ENCODE results near the gene EDN2. TPM values are rescaled to one million over a fixed set of nuclear protein-coding genes. Genes with fewer than 3 reads are reported as not detected.

EDN2 gene
- total RNA-seq, 1 donor from 2014 or later: not detected

DNA sequence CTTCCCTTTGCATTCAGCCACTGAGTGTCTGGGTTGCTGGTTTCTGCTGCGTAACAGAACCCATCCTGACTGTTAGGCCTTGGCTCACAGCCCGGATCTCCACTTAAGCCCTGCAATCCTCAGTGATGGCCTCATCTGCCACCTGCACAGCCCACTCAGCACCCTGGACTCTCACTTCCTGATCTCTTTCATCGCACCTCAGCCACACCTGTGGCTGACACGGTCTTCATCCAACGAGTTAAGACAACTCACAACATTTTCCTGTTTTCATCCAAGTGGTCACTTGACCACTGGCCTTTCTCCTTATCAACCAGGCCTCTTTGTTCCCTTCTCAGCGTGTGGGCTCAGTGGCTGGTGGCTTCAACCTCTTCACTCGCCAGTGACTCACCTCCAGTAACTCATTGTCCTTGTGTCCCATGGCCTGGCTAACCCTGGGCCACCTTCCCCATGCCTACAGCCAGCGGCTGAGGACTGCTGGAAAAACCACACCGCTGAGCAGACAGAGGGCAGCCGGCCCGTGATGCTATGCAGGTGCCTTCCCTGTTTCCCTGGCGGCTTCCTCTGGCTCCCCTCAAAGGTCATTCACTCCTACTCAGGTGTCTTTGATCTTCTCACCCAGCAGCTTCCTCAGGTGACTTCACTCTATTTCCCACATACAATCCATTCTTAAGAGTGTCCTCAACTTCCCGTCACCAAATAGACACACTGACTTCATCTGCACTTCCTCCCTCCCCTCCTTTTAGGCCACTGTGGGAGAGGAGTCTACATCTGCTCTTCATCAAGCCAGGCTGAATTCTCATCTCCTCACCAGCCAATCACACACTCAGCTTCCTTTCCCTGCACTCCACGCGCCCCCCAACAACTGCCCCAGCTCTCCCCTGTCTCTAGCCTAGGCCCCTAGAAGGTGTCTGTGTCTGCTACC lies 19.9 kb upstream of the EDN2 start:
- H3K36me3 ChIP-seq (ENCODE audit: control insufficient read depth, insufficient read depth, low read length): no peaks in the 10 kb centered on the region
- TF ChIP-seq CTCF (IDR thresholded peaks at IDR 0.05; ENCODE audit: insufficient read depth, low read length, poor library complexity, severe bottlenecking): no peak
- DNase-seq (ENCODE audit: low read depth): no peak

DNA sequence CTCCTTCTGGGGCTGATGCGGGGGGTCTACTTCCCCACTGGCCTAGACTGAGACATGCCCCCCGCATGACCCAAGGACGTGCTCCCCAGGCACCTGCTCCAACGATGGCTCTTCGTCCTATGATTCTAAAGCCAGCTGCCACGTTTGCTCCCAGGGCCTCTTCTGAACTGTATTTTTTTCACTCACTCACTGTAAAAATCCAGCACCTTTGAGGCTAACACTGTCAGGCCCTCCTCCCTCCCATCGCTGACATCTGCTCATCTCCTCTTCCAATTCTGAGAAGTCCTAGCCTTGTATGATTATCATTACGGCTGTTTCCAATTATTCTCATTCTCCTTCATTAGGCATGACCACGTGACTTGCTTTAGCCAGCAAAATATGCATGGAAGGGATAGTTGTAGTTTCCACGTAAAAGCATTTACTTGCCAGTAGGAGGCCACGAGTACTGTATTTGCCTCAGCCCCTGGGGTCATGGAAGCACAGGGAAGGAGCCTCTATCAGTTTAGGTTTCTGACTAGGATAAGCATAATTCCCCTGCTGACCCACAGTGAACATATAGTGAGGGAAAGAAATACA lies 19.1 kb upstream of the EDN2 start:
- TF ChIP-seq CTCF (IDR thresholded peaks at IDR 0.05; ENCODE audit: insufficient read depth, low read length, poor library complexity, severe bottlenecking): peak; percentile 3
- H3K36me3 ChIP-seq (ENCODE audit: control insufficient read depth, insufficient read depth, low read length): no peaks in the 10 kb centered on the region
- no peaks in the 10 kb centered on the region for H3K27me3 ChIP-seq (ENCODE audit: control insufficient read depth, insufficient read depth, low read length)
- no peak overlapping the region for H3K4me3 ChIP-seq (ENCODE audit: low read depth, low read length)
- no peak for DNase-seq (ENCODE audit: low read depth)

More for the DNA sequence above, 19.9 kb upstream of the EDN2 start:
- Histone ChIP-seq H3K4me3 (ENCODE audit: low read depth, low read length) (no peak overlapping the region), H3K27me3 (ENCODE audit: control insufficient read depth, insufficient read depth, low read length) (no peaks in the 10 kb centered on the region)

- Histone ChIP-seq H3K36me3 (ENCODE audit: control insufficient read depth, insufficient read depth, low read length) (no peaks in the 10 kb centered on the region), H3K4me3 (ENCODE audit: low read depth, low read length) (no peak overlapping the region), H3K27me3 (ENCODE audit: control insufficient read depth, insufficient read depth, low read length) (no peaks in the 10 kb centered on the region)
- no peak for DNase-seq (ENCODE audit: low read depth)
- TF ChIP-seq CTCF (IDR thresholded peaks at IDR 0.05; ENCODE audit: insufficient read depth, low read length, poor library complexity, severe bottlenecking): no peak
Observed at GRCh38 chr1:41502912-41503311, 18.4 kb upstream of the EDN2 start.

GRCh38 chr1:41501581-41501980 lies 17.1 kb upstream of the EDN2 start:
- Histone ChIP-seq H3K36me3 (ENCODE audit: control insufficient read depth, insufficient read depth, low read length) (no peaks in the 10 kb centered on the region), H3K27me3 (ENCODE audit: control insufficient read depth, insufficient read depth, low read length) (no peaks in the 10 kb centered on the region), H3K4me3 (ENCODE audit: low read depth, low read length) (no peak overlapping the region)
- TF ChIP-seq CTCF (IDR thresholded peaks at IDR 0.05; ENCODE audit: insufficient read depth, low read length, poor library complexity, severe bottlenecking): no peak
- DNase-seq (ENCODE audit: low read depth): no peak

- DNase-seq (ENCODE audit: low read depth): no peak
- Histone ChIP-seq H3K4me3 (ENCODE audit: low read depth, low read length) (no peak overlapping the region), H3K27me3 (ENCODE audit: control insufficient read depth, insufficient read depth, low read length) (no peaks in the 10 kb centered on the region), H3K36me3 (ENCODE audit: control insufficient read depth, insufficient read depth, low read length) (no peaks in the 10 kb centered on the region)
- TF ChIP-seq CTCF (IDR thresholded peaks at IDR 0.05; ENCODE audit: insufficient read depth, low read length, poor library complexity, severe bottlenecking): no peak
Observed at GRCh38 chr1:41500781-41501518, 16.5 kb upstream of the EDN2 start.

Measured in kidney epithelial cell (primary cell).